Left ventricle myocardium superior (tissue), 1 donor: Measurements from ENCODE around the gene MYO10. TPM values are rescaled to one million over a fixed set of nuclear protein-coding genes. Genes with fewer than 3 reads are reported as not detected.
A peak's percentile ranks its signal among the peaks of the same experiment; 100 is the strongest.
"Not testable (repeated sequence)": the region's sequence is repeated elsewhere in the genome, so short reads cannot be mapped to it uniquely, and the experiment has no call there.

ENCODE experiments used
- ATAC-seq: fragments of 200-7000 bp; cut with Tn5 transposase; one replicate; pipeline ENCODE4 v1.9.1; 2020; ENCODE audit warnings: mild to moderate bottlenecking, moderate library complexity
- DNase-seq: peaks from one replicate; pipeline ENCODE4 v3.0.0-alpha.2; 2020
- intact Hi-C: fragments of 100-400 bp; cut with micrococcal nuclease; formaldehyde crosslinking; loops from one replicate; pipeline ENCODE4 v1.11.0; 2022
- total RNA-seq: library from RNA; stranded (reverse); fragmentation: NEBNext Ultra II Directional; extraction: Animal tissue kit (Norgen Biotek cat#: 25700); gene quantifications from one replicate; pipeline ENCODE4 v1.2.1, GENCODE V29; 2021
- donor health status: DM: no; HTN: yes; CAD: no; lungs with severe emphysema.

Gene MYO10
- total RNA-seq, 1 donor from 2014 or later: 4.9 TPM

- no peak for ATAC-seq
- intact Hi-C loops: no loop called here
- DNase-seq: no peak
These were observed 262.6 kb downstream of the MYO10 start for GRCh38 chr5:16673241-16674201.

DNA sequence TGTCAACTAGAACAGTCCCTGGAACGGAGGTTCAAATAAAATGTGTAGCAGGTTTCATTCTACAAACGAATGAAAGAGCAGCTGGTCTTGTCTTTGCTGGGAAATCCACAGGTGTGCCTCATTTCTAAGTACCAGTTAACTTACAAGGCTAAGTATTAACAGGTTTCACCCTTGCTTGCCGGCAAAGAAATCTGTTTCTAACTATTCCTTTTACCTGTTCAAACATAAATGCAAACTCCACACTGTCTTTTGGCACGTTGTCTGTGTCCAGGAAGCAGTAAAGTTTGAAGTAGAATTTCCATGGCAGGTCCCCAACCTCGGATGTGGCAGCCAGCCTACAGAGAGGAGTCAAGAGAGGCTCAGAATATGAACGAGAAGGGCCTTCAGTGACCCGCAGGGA is 264.9 kb downstream of the MYO10 start:
- no peak for ATAC-seq
- DNase-seq: no peak
- intact Hi-C loops: no loop called here

DNA sequence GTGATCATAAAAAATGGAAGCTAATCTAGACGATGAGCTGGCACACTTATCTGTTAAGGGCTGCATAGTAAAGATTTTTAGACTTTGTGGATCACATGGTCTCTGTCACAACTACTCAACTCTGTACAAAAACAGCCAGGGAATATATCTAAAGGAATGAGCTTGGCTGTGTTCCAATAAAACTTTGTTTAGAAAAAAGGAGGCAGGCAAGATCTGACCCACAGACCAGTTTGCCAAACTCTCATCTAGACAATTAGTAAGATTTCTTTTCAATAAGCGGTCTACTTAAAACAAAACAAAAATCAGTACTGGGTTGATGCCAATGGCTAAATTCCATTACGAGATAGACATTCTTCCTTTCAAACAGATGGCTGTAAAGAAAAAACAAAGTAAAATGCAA is 266.3 kb downstream of the MYO10 start:
- DNase-seq (no peak), ATAC-seq (no peak)
- intact Hi-C loops: no loop called here

DNA sequence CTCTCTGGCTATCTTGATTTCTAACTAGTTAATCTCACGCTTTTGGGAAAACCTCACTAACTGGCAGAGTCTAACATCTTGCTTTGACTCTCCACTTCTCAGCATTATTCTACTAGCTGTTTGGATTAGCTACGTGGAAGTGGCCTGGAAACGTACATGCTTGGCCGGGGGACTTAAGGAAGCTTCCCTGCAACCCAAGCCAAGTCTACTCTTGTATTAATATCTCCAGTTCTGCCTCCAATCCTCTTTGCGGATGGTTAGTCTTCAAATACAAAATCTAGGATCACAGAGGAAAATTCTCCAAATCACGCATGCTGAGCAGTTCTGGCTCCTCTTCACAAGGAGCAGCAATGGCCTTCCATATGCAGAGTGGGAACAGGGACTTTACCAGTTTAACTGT is 267.5 kb downstream of the MYO10 start:
- intact Hi-C loops: no loop called here
- DNase-seq (no peak), ATAC-seq (no peak)

GRCh38 chr5:16668194-16668593 is 267.9 kb downstream of the MYO10 start:
- ATAC-seq: no peak
- intact Hi-C loops: no loop called here
- no peak for DNase-seq

DNA sequence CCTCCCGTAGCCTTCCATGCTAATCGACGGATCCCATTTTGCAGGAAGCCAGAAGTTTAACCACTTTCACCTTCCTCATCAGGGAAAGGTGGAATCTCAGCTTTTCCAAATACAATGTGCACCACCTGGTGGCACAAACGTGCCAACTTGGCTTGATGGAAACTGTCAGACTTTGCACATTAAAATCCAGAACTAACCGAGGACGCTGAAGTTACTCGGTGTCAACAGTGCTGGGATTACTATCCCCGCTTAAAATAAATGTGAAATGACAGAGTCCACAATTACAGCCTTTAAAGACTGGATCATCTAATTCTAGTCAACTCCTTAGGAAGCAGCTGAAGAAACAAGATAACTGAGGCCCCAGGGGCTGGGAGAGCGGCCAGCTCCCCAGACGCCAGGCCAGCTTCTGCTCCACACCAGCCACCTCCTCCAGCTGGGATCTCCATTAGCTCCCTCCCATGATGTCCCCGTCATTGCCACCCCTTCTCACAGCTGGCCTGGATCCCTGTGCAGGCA is 269.1 kb downstream of the MYO10 start:
- intact Hi-C loops: no loop called here
- DNase-seq: peak; percentile 74
- peak; percentile 89 for ATAC-seq

- ATAC-seq (peak; percentile 34), DNase-seq (no peak)
- intact Hi-C loops: no loop called here
These were observed 269.8 kb downstream of the MYO10 start for GRCh38 chr5:16666130-16666882.

DNA sequence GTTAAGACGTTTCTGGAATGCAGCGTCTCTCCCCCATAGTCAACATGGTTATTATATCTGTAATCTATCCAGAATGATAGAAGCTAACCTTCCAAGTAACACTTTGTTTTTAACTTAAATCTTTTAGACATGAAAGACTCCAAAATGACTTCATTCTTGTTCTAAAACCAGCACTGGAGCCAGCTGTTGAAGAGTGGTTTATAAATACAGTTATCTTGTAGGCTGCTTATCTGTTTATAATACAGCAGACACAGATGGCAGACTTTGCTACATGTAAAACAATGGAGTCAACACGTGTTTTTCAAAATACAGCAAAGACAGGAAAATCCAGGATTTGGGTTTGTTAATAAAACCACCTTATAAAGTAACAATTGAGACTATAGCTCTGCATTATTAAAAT is 270.5 kb downstream of the MYO10 start:
- DNase-seq: no peak
- intact Hi-C loops: no loop called here
- no peak for ATAC-seq

DNA sequence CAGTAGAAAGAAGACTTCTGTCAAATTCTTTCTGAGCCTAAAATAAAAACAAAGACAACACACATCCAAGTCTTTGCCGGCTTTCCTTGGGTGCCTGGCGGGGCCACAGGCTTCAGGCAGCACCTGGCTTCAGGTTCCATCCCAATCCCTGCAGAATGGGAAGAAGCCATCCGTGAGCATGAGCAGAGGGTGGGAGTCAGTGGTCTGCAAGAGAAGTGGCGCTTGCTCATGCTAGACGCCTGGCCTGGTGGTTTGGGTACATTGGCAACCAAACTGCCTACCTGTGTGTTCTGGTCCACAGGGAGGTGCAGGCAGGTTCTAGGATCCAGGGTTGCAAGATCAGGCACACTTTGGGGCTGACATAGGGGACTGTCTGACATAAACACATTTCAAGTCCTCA is 271.7 kb downstream of the MYO10 start:
- no peak for ATAC-seq
- DNase-seq: no peak
- intact Hi-C loops: no loop called here

GRCh38 chr5:16663840-16664239 is 272.2 kb downstream of the MYO10 start:
- ATAC-seq (no peak), DNase-seq (no peak)
- intact Hi-C loops: no loop called here

GRCh38 chr5:16661713-16662112 is 274.4 kb downstream of the MYO10 start:
- intact Hi-C loops: no loop called here

DNA sequence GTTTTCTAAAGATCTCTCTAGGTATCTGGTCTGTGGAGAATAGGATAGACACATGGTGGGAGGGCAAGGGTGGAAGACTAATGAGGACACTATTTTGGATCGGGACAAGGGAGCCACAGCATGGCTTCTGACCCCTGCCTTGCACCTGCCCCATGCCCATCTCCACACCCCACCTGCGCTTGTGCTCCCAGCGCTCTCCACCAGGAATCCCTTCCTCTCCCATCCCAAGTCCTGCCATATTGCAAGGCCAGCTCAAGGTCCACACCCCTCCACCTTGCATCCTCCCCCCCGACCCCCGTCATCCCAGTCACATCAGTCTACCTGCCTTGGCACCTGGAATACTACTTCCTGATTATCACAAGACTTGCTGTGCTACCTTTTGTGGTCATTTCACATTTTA is 275.1 kb downstream of the MYO10 start:
- ATAC-seq (no peak), DNase-seq (no peak)
- intact Hi-C loops: no loop called here

More at GRCh38 chr5:16661713-16662112, 274.4 kb downstream of the MYO10 start:
- DNase-seq: no peak
- no peak for ATAC-seq

DNA sequence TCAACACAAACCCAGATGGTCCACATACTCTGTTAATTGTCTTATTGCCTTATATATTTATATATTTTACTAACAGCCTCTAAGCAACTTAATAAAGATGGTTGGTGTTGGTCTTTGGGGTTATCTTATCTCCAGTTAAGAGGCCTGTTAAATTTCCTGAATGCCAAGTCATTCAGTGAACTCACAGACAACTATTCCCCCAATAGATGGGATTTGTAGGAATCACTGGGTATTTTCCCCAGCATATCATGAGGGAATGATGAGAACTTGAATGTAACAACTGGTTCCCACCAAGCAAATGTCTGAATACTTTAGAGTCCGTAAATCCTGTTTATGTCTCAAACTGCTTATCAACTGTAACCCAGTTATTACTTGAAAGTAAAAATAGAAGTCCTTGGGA is 276.6 kb downstream of the MYO10 start:
- intact Hi-C loops: no loop called here
- DNase-seq: no peak

DNA sequence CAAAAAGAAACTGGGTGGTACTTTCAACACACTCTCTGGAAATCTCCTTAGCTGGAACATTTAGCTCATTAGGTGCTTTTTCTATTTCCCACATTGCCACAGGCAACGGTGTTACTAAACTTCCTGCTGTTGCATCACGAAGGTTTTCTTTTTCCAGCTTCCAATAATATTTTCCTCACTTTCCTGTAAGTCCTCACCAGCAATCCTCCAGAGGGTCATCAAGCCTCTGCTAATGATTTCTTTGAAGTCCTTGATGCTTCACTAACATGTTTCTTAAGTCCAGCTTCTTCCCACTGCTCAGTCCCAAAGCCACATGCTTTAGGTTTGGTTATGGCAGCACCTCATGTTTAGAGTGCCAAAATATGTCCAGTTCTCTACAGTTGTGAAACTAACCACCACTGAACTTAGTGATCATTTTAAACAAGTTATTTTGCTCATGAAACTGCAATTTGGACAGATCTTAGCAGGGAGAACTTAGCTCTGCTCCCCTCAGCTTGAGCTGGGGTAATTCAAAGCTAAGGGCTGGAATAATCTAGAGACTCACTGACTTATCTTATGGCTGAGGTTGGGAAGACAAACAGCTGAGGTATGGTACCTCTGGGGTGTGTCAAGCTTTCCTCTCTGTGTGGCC is 279.4 kb downstream of the MYO10 start:
- intact Hi-C loops: no loop called here
- ATAC-seq (peak; percentile 54), DNase-seq (no peak)

More for the DNA sequence above, 276.6 kb downstream of the MYO10 start:
- ATAC-seq: no peak

GRCh38 chr5:16654647-16655334 is 281.3 kb downstream of the MYO10 start:
- DNase-seq (no peak), ATAC-seq (no peak)
- intact Hi-C loops: no loop called here

GRCh38 chr5:16648739-16649138 is 287.3 kb downstream of the MYO10 start:
- intact Hi-C loops, ATAC-seq, DNase-seq: not testable (repeated sequence)

DNA sequence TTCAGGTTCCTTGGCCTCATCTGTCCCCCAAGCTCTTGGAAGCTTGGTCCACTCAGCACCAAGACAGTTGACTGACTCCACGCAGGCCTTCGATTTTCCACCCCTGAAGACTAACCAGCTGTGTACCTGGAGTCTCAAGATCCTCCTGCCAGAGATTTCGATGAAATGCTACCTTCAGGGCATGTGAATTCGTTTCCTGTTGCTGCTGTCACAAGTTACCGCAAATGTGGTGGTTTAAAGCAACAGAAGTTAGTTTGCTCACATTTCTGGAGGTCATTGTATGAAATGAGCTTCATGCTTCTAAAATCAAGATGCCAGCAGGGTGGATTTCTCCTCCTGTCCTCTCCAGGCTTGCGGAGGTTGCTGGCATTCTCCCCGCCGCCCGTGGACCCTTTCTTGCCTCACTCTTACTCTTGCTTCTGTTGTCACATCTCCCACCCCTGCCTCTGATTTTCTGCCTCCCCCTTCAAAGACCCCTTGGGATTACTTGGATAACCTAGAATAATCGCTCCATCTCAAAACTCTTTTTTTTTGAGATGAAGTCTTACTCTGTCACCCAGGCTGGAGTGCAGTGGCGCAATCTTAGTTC is 291.7 kb downstream of the MYO10 start:
- DNase-seq: no peak
- intact Hi-C loops: no loop called here
- no peak for ATAC-seq

DNA sequence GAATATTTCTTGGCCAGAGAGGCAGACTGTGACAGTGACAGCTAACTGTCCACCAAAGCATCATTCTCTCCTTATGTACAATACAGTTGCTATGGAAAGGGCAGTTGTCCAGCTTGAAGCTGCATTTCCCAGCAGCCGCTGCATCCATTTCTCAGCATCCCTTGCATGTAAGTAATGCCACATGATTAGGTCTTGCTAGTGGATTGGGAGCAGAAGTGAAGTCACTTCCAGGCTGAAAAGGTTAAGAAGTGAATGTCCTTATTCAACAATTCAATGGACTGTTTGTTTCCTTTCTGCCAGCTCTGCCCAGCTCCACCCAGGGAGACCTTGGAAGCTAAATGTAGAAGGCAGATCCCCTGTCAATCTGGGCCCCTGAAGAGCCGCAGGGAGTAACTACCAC is 293.2 kb downstream of the MYO10 start:
- ATAC-seq (no peak), DNase-seq (no peak)
- intact Hi-C loops: no loop called here

- intact Hi-C loops: no loop called here
- no peak for DNase-seq
These were observed 296.9 kb downstream of the MYO10 start for GRCh38 chr5:16639206-16639605.

More at GRCh38 chr5:16639206-16639605, 296.9 kb downstream of the MYO10 start:
- ATAC-seq: no peak
